Body of pancreas (tissue), 4 donors: ENCODE measurements around the gene SLCO3A1. TPM values are rescaled to one million over a fixed set of nuclear protein-coding genes. Genes with fewer than 3 reads are reported as not detected.

Experiments
- ATAC-seq: fragments of 150-250 bp; one replicate; pipeline ENCODE4 v1.9.1; 2016
- DNase-seq, 4 donors: peaks; one replicate each; pipeline ENCODE4 v3.0.0-alpha.2; 2019
- H3K27ac ChIP-seq, 4 donors: fragments of 200-600 bp; sonication (generic); 1 replicate in 3 of 4; 2 replicates in 1 of 4; pipeline versions ENCODE4 v1.5.1 to v1.6.1; 2016 to 2019; ENCODE audit warnings: mild to moderate bottlenecking in 1 of 4, mixed read lengths in 1 of 4, moderate library complexity in 1 of 4
- H3K27me3 ChIP-seq, 2 donors: fragments of 200-600 bp; sonication (generic); one replicate each; pipeline ENCODE4 v1.6.0; 2016; ENCODE audit warnings: mild to moderate bottlenecking in 1 of 2
- H3K36me3 ChIP-seq, 2 donors: fragments of 200-600 bp; sonication (generic); replicated peaks in 1 of 2; 2 replicates each; pipeline ENCODE4 v1.5.1; 2016; ENCODE audit warnings: low read depth in 2 of 2; ENCODE audit not compliant: insufficient read depth in 1 of 2
- H3K4me1 ChIP-seq: fragments of 200-600 bp; sonication (generic); one replicate; pipeline ENCODE4 v1.6.0; 2016
- H3K4me3 ChIP-seq, 2 donors: fragments of 200-600 bp; sonication (generic); 1 replicate in 1 of 2; 2 replicates in 1 of 2; pipeline ENCODE4 v1.5.1; 2016 to 2019
- H3K9me3 ChIP-seq, 3 donors: fragments of 200-600 bp; sonication (generic); 1 replicate in 2 of 3; 2 replicates in 1 of 3; pipeline ENCODE4 v1.5.1; 2016
- POLR2A ChIP-seq, 3 donors: fragments of 450-650 bp; IDR thresholded peaks; one replicate each; pipeline ENCODE4 v1.6.1; 2016; ENCODE audit warnings: antibody characterized with exemption in 3 of 3, mild to moderate bottlenecking in 2 of 3
- WGBS, 2 donors: methylation state at CpG; one replicate each; pipeline ENCODE4 v1.1.5; 2017; 5-methylcytosine and 5-hydroxymethylcytosine counted together
- intact Hi-C: fragments of 100-400 bp; cut with DNase I; formaldehyde crosslinking; loops from one replicate; pipeline ENCODE4 v1.15.1; 2023
- total RNA-seq, 2 donors: library from RNA; depleted of rRNA; stranded (reverse); fragments of >200 nt; gene quantifications; one replicate each; pipeline ENCODE4 v1.1.0, GENCODE V29; 2016
- TF ChIP-seq, protein P1 (sequence below), 7 experiments: fragments of 450-650 bp in 4 of 7; fragments of 200-600 bp in 3 of 7; sonication (generic) in 3 of 7; IDR thresholded peaks; one replicate each; pipeline ENCODE4 v1.5.1; 2016 to 2019; ENCODE audit warnings: antibody characterized with exemption in 7 of 7

The SLCO3A1 gene
- total RNA-seq, 2 donors from 2014 or later, result 5.7 to 12.9 TPM

GRCh38 chr15:92159906-92160841 is 306.7 kb downstream of the SLCO3A1 start:
- intact Hi-C loops, result no loop called here
- H3K9me3 ChIP-seq, result no peaks in the 10 kb centered on the region
- H3K27ac ChIP-seq, result no peak overlapping the region
- WGBS, 2 donors, result 54 to 71% methylated on average over 14 to 15 of the region's 15 CpGs
- TF ChIP-seq, protein P1, sequence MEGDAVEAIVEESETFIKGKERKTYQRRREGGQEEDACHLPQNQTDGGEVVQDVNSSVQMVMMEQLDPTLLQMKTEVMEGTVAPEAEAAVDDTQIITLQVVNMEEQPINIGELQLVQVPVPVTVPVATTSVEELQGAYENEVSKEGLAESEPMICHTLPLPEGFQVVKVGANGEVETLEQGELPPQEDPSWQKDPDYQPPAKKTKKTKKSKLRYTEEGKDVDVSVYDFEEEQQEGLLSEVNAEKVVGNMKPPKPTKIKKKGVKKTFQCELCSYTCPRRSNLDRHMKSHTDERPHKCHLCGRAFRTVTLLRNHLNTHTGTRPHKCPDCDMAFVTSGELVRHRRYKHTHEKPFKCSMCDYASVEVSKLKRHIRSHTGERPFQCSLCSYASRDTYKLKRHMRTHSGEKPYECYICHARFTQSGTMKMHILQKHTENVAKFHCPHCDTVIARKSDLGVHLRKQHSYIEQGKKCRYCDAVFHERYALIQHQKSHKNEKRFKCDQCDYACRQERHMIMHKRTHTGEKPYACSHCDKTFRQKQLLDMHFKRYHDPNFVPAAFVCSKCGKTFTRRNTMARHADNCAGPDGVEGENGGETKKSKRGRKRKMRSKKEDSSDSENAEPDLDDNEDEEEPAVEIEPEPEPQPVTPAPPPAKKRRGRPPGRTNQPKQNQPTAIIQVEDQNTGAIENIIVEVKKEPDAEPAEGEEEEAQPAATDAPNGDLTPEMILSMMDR (IDR thresholded peaks at IDR 0.05), result no peak
- no peak for TF ChIP-seq POLR2A (IDR thresholded peaks at IDR 0.05)
- DNase-seq (no peak), ATAC-seq (no peak)
- peaks cover 10% of the 10 kb centered on the region for H3K4me1 ChIP-seq
- H3K36me3 ChIP-seq, result no peaks in the 10 kb centered on the region
- H3K27me3 ChIP-seq, result no peaks in the 10 kb centered on the region
- no peak overlapping the region for H3K4me3 ChIP-seq

DNA sequence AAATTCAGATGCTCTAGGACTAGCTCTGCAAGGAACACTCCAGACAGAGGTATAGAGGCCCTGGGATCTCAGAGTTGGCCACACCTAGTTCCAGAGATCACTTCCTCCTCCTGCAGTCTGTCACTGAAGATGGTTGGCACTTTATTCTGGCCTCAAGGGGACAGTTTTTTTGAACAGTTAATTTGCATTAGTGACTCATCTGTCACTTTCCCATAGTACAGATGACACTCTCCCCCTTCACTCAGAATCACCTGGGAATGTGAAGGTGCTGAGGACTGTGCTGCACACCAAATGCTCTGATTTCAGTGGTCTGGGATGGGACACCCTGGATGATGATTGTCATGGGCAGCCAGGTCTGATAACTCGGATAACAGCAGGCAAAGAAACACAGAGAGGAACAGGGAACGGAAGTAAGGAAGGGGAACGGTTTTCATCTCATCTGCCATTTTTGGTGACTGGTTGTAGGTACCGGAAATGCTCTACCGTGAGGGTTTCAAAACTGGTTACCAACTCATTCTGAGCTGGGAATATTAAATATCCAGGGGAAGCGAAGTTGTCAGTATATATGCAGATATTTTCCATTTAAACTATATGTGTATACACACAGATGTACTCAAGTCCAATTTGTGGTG is 307.6 kb downstream of the SLCO3A1 start:
- Histone ChIP-seq H3K27me3 (no peaks in the 10 kb centered on the region), H3K9me3 (no peaks in the 10 kb centered on the region), H3K36me3 (no peaks in the 10 kb centered on the region), H3K4me3 (no peak overlapping the region), H3K4me1 (peaks cover 10% of the 10 kb centered on the region), H3K27ac (no peak overlapping the region)
- DNase-seq (no peak), ATAC-seq (no peak)
- WGBS, 2 donors, result 84 to 91% methylated on average over 6 of the region's 6 CpGs
- intact Hi-C loops, result no loop called here
- no peak for TF ChIP-seq POLR2A (IDR thresholded peaks at IDR 0.05)
- TF ChIP-seq, protein P1 (IDR thresholded peaks at IDR 0.05), result no peak

- 89 to 92% methylated on average over 17 of the region's 17 CpGs for WGBS, 2 donors
- intact Hi-C loops, result no loop called here
These were observed 309.1 kb downstream of the SLCO3A1 start for GRCh38 chr15:92162657-92163056.

GRCh38 chr15:92163641-92164040 is 310.1 kb downstream of the SLCO3A1 start:
- TF ChIP-seq POLR2A (IDR thresholded peaks at IDR 0.05), result no peak
- TF ChIP-seq, protein P1 (IDR thresholded peaks at IDR 0.05), result no peak
- Histone ChIP-seq H3K4me1 (peaks cover 10% of the 10 kb centered on the region), H3K36me3 (no peaks in the 10 kb centered on the region), H3K27ac (no peak overlapping the region), H3K4me3 (no peak overlapping the region), H3K27me3 (no peaks in the 10 kb centered on the region), H3K9me3 (no peaks in the 10 kb centered on the region)
- DNase-seq (no peak), ATAC-seq (no peak)
- intact Hi-C loops, result no loop called here
- WGBS, 2 donors, result 82 to 86% methylated on average over 7 to 10 of the region's 10 CpGs

More at GRCh38 chr15:92162657-92163056, 309.1 kb downstream of the SLCO3A1 start:
- Histone ChIP-seq H3K36me3 (no peaks in the 10 kb centered on the region), H3K9me3 (no peaks in the 10 kb centered on the region), H3K27ac (no peak overlapping the region), H3K4me1 (peaks cover 10% of the 10 kb centered on the region), H3K27me3 (no peaks in the 10 kb centered on the region), H3K4me3 (no peak overlapping the region)
- ATAC-seq, result no peak
- no peak for TF ChIP-seq POLR2A (IDR thresholded peaks at IDR 0.05)
- TF ChIP-seq, protein P1 (IDR thresholded peaks at IDR 0.05), result no peak
- DNase-seq, result no peak
